Brain microvascular endothelial cell (primary cell): ENCODE results near the gene MAPKBP1.

ENCODE experiments used
- DNase-seq: peaks from one replicate; pipeline ENCODE4 v3.0.0-alpha.2; 2020
- H3K27ac ChIP-seq: fragments of 250-450 bp; sonication (Bioruptor Pico); 2 replicates; pipeline ENCODE4 v1.5.1; 2020; ENCODE audit warnings: mild to moderate bottlenecking, moderate library complexity
- H3K27me3 ChIP-seq: fragments of 250-450 bp; sonication (Bioruptor Pico); replicated peaks from 2 replicates; pipeline ENCODE4 v1.5.1; 2020; ENCODE audit warnings: mild to moderate bottlenecking
- H3K36me3 ChIP-seq: fragments of 250-450 bp; sonication (Bioruptor Pico); replicated peaks from 2 replicates; pipeline ENCODE4 v1.5.1; 2020; ENCODE audit warnings: mild to moderate bottlenecking
- H3K4me3 ChIP-seq: 2 replicates; pipeline ENCODE4 v1.5.1; 2011; ENCODE audit warnings: low read depth, mild to moderate bottlenecking, control low read depth, low read length, moderate library complexity
- CTCF ChIP-seq: IDR thresholded peaks from 2 replicates; pipeline ENCODE4 v1.5.1; 2011; ENCODE audit warnings: low read depth, mild to moderate bottlenecking, moderate library complexity, low read length, control low read depth, inconsistent platforms; ENCODE audit errors: missing control alignments
- in situ Hi-C: cut with HindIII; loops from 2 replicates; pipeline ENCODE4 v1.10.0; 2017; ENCODE audit warnings: low sequenced_read_pairs, low pct_ligation_motif_present

Gene MAPKBP1

GRCh38 chr15:41851167-41851523 is 76.9 kb downstream of the MAPKBP1 start:
- in situ Hi-C loops = no loop called here
- no peak overlapping the region for H3K27ac ChIP-seq
- H3K27me3 ChIP-seq = no peaks in the 10 kb centered on the region
- no peak overlapping the region for H3K4me3 ChIP-seq
- TF ChIP-seq CTCF = no peak
- DNase-seq = no peak
- H3K36me3 ChIP-seq = peaks cover 3% of the 10 kb centered on the region

GRCh38 chr15:41851755-41852370 is 77.6 kb downstream of the MAPKBP1 start:
- H3K27ac ChIP-seq = no peak overlapping the region
- TF ChIP-seq CTCF = no peak
- DNase-seq = no peak
- H3K27me3 ChIP-seq = no peaks in the 10 kb centered on the region
- in situ Hi-C loops = no loop called here
- no peak overlapping the region for H3K4me3 ChIP-seq
- peaks cover 3% of the 10 kb centered on the region for H3K36me3 ChIP-seq

GRCh38 chr15:41852736-41853590 is 78.7 kb downstream of the MAPKBP1 start:
- no peaks in the 10 kb centered on the region for H3K36me3 ChIP-seq
- no peaks in the 10 kb centered on the region for H3K27me3 ChIP-seq
- TF ChIP-seq CTCF = no peak
- no peak overlapping the region for H3K27ac ChIP-seq
- in situ Hi-C loops = no loop called here
- no peak for DNase-seq
- H3K4me3 ChIP-seq = no peak overlapping the region

GRCh38 chr15:41853831-41854230 is 79.5 kb downstream of the MAPKBP1 start:
- Histone ChIP-seq H3K27ac (no peak overlapping the region), H3K36me3 (no peaks in the 10 kb centered on the region), H3K27me3 (no peaks in the 10 kb centered on the region), H3K4me3 (no peak overlapping the region)
- no peak for DNase-seq
- in situ Hi-C loops = no loop called here
- no peak for TF ChIP-seq CTCF

GRCh38 chr15:41854443-41854842 is 80.2 kb downstream of the MAPKBP1 start:
- no peak overlapping the region for H3K4me3 ChIP-seq
- H3K27ac ChIP-seq = no peak overlapping the region
- H3K27me3 ChIP-seq = no peaks in the 10 kb centered on the region
- H3K36me3 ChIP-seq = no peaks in the 10 kb centered on the region
- in situ Hi-C loops = no loop called here
- no peak for DNase-seq
- no peak for TF ChIP-seq CTCF
